Fibroblast of skin of scalp (primary cell): ENCODE measurements around the gene MARCHF10.
A peak's percentile ranks its signal among the peaks of the same experiment; 100 is the strongest.

ENCODE experiments used
- DNase-seq: peaks from one replicate; pipeline ENCODE4 v3.0.0-alpha.2; 2013

The MARCHF10 gene

GRCh38 chr17:62821189-62822079 is 13.3 kb upstream of the MARCHF10 start:
- DNase-seq, result no peak

DNA sequence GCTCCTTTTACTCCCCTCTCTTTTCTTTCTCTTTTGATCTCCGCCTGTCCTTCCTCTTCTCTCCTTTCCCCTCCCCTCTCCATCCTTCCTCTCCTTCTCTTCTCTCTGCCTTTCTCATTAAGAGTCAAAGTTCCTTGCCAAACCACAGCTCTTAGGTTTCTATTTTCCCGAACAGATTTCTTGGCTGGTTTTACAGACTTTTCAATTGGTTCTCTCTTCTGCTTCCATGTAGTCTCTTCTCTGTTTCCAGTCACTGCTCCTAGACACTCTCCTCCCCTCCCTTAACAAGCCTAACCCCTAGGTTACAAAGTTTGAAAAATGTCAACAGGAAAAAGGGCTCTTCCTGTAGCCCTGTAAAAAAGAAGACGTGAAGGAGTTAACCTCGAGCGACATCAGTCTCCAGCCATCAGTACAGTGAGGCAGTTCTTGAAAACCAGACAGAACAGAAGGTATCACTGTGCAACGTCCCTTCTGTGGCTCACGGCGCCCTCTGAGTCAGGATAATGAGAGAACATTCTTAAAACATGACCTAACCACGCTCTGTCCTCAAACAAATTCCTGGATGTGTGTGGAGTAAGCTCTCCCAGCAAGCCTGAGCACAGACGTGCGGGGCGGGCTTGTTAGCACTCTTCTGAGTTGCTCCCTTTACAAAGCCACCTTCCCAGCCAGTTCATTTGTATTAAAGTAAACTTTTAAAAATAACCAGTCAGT is 11.6 kb upstream of the MARCHF10 start:
- DNase-seq, result peak; percentile 97

DNA sequence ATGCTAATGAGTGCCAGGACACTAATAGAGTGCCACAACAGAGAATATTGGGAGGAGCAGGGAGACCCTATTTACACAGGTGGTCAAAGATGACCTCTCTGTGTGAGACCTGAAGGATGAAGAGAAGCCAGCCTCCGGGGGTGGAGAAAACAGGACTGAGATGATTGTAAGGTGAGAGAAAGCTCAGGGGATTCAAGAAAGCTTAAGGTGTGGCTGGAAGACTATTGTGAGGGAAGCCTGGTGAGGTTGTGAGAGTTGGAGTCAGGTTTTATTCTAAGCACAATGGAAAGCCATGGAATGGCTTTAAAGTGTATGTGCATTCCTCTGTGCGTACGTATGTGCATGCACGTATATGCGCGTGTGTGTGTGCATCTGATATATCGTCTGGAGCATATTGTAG is 10.4 kb upstream of the MARCHF10 start:
- DNase-seq, result no peak

- DNase-seq, result no peak
Observed at GRCh38 chr17:62816282-62816839, 8.2 kb upstream of the MARCHF10 start.

- DNase-seq, result peak; percentile 31
Observed at GRCh38 chr17:62809656-62810055, 1.5 kb upstream of the MARCHF10 start.

- no peak for DNase-seq
Observed at GRCh38 chr17:62808576-62808970, 459 bp upstream of the MARCHF10 start.

GRCh38 chr17:62805234-62805633 is 2.9 kb downstream of the MARCHF10 start:
- DNase-seq, result peak; percentile 47

GRCh38 chr17:62804822-62805221 is 3.3 kb downstream of the MARCHF10 start:
- peak; percentile 68 for DNase-seq

DNA sequence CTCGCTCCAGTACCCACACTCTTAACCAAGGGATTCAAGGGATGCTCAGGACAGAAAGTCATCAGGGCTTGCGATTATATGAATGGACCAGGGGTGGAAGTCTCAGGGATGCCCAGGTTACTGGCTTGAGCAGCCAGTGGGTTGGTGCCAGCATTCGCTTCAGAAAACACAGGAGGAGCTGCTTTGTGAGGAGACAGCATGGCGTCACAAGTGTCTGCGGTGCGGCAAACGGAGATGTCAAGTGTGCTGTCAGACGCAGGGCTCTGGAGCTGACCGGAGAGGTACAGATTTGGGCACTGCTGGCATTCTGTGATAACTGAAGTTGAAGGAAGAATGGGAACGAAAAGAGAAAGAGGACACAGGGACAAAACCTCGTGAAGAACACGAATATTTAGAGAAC is 4.1 kb downstream of the MARCHF10 start:
- no peak for DNase-seq

DNA sequence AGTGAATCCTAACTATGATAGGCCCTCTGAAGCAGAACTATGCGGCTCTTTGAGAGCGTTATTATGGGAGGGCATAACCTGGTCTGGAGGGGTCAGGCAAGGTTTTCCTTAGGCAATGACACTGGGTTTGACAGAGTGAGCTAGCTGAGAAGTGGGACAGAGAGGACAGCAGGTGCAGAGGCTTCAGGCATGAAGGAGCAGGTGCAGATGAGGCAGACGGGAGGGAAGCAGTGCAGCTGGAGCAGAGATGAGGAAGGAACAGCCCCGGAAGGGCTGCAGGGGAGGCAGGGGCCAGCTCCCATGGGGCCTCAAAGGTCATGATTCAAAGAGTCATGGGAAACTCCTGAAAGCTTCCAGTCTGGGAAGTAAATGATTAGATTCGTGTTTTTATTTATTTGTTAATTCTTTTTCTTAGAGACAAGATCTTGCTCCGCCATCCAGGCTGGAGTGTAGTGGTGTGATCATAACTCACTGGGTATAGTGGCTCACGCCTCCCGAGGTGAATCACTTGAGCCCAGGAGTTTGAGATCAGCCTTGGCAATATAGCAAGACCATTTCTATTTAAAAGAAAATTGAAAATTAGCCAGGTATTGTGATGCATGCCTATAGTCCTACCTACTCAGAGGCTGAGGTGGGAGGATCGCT is 5.4 kb downstream of the MARCHF10 start:
- DNase-seq, result no peak

DNA sequence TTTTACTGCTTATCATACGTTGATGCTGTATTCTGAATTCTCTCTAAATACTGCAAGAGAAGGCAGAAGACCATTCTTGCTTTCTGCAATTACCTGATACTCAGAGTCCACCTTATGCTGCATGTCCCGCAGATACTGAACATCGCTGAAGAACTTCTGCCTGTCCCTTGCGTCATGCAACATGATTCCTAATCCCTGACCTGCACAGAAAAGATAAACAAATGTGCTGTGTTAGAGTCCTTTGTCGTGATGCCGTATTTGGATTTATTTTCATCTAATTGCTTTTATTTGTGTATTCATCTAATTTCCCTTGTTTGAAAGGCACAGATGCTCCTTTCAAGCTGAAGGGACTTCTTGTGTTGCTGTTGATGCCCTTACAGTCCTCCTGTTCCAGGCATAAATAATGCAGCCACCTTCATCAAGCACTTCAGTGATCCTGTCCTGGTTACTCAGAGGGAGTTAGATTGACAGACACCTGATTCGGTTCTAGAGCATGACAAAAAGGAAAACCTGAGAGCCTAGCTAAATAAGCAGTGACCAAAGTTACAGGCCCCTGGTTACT is 6.5 kb downstream of the MARCHF10 start:
- no peak for DNase-seq

- DNase-seq, result peak; percentile 25
Observed at GRCh38 chr17:62800585-62800984, 7.5 kb downstream of the MARCHF10 start.

DNA sequence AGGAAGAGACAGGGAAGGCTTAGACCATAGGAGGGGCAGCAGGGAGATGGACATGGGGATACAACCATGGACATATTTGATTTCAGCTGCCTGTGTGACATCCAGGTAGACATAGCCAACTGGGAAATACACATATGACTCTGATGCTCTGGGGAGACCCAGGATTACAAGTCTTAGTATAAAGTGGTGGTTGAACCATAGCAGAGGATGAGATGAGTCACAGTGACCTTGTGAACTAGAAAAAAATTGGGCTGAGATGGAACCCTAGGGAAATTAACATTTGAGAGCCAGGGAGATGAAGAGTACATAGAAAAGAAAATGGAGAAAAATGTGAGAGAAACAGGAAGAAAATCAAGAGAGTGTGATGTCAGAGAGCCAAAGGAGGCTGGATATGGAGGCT is 10.2 kb downstream of the MARCHF10 start:
- DNase-seq, result no peak

- no peak for DNase-seq
Observed at GRCh38 chr17:62796291-62796690, 11.8 kb downstream of the MARCHF10 start.

DNA sequence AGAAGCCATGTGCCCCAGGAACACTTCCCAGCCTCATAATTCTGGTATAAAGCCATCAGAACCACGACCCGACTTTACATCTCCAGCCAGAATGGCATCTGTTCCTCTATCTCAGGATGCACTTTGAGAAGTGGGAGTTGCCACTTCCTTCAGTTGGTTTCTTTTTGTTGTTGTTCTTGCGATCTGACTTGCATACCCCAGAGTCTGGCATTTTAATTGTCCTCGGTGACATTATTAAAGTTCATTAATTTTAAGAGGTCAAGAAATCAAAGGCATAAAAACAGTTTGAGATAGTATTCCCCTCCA is 13.5 kb downstream of the MARCHF10 start:
- DNase-seq, result no peak

DNA sequence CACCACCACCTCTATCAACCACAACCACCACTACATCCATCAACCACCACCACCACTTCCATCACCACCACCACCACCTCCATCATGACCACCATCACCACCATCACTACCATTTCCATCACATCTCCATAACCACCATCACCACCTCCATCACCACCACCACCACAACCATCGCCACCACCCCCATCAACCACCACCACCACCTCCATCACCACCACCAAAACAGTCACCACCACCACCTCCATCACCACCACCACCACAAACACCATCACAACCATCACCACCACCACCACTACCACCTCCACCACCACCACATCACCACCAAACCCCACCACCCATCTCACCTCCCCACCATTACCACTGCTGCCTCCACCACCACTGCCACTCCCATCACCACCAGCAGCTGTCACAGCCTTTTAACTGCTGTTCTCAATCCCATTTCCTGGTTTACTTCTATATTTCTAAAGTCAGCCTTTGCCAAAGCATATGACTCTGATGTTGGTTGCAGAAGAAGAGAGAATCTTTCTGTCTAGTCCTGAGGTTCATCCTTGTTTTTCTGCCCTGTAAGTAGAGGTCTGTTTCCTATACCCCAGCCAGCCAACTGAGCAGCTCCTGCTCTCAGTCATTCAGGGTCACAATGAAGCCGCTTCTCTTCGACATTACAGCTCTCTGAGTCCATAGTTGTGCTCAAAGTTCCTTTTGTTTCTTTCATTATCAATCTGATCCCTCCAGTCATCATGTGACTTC is 14.0 kb downstream of the MARCHF10 start:
- DNase-seq, result no peak

DNA sequence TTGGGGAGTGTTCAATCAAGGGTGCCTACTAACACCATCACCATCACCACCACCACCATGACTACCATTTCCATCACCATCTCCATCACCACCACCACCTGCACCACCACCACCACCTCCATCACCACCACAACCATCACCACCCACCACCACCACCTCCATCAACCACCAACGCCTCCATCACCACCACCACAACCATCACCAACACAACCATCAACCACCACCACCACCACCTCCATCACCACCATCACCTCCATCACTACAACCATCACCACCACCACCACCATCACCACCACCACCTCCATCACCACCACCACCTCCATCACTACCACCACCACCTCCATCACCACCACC is 15.7 kb downstream of the MARCHF10 start:
- no peak for DNase-seq

DNA sequence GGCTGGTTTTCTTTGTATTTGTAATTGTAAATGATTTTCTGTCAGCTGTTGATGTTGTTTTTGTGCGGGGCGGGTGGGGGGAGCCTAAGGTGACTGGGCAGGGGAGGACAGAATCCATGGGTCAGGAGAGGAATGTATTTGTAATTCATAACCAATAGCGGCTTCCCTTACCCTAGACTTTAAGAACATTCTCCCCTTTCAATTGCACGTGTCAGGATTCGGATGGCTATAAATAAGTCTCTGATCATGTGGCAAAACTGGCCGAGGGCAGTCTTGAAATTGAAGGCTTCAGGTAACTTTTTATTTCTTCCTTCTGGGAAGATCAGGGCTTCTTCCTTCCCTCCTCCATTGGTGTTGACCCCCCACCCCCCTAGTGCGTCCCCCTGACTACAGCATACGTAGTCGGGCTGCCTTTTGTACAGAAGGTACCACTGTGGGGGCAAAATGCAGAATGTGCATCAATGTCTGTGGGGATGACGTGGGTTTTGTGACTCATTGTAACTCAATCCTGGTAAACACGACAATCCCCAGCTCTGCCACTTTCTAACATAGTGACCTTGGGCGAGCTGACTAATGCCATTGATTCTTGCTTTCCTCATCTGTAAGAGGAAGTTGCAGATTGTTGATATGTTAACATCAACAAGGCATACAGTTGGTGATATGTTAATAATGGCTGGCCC is 16.2 kb downstream of the MARCHF10 start:
- DNase-seq, result peak; percentile 89

- peak; percentile 94 for DNase-seq
Observed at GRCh38 chr17:62791235-62791734, 16.8 kb downstream of the MARCHF10 start.

- peak; percentile 83 for DNase-seq
Observed at GRCh38 chr17:62790564-62790986, 17.5 kb downstream of the MARCHF10 start.

GRCh38 chr17:62787366-62787765 is 20.7 kb downstream of the MARCHF10 start:
- DNase-seq, result peak; percentile 58
